AG08395 (cell line): ENCODE results near the gene DNM3.
"Not testable (repeated sequence)": the region's sequence is repeated elsewhere in the genome, so short reads cannot be mapped to it uniquely, and the experiment has no call there.

Source experiments
- DNase-seq: peaks from one replicate; pipeline ENCODE4 v3.0.0; 2012; ENCODE audit warnings: mixed read lengths, low spot score

DNM3 gene

DNA sequence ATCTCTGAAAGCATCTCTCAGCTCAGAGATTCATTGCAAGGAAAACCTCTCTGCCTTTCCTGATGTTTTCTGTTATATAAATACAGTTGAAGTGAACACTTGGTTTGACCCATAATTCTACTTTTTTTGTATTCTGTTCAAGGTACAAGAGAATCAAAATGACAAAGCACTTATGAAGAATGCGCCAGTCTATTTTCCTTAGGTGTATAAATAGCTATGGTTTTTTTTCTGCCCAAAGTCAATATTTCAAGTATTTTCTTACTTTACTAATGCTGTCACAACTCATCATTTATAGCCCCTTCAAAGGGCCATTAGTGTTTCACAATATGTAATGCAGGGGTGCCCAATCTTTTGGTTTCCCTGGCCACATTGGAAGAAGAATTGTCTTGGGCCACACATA lies 436.7 kb downstream of the DNM3 start:
- no peak for DNase-seq

DNA sequence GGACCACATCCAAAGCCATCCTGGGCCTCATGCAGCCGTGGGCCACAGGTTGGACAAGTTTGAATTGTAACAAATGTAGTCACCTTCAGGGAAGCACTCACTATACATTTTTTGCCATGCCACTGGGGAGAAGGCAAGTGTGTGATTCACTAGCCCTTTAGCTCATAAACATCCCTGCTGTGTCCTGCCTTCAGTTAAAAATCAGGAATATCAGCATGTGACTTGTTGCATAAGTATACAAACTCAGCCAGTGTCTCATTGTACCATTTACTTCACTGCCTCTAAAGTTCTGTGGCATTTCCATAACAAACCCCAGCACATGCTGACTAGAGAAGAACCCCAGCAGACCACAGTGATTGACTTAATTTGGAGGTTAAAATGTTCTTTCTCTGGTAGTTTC lies 437.2 kb downstream of the DNM3 start:
- DNase-seq, result peak; percentile 63

DNA sequence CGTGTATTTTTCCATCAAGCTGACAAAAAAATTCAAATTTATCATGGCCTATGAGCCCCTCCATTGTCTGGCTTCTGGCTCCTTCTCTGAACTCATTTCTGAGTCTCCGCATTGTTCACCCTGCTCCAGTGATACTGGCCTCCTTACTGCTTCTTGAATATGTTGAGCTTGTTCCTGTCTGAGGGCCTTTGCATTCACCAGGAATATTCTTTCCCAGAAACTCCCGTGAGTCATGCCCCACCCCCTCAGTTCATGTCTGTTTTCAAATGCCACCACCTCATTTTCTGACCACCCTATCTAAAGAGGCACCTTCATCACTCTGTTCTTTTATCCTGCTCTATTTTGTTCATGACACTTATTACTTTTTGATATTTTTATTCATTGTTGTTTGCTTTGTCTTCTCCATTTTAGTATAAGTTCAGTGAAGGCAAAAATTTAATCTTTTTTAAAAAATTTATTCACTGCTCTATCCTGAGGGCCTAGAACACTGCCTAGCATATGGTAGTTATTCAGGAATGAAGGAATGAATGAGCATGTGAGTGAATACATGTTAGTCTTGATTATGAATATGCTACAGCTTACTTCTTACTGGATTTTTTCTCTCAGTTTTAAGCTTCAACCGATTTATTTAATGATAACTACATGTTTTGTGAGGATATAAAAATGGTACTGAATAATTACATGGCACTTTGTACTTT lies 438.8 kb downstream of the DNM3 start:
- no peak for DNase-seq

DNA sequence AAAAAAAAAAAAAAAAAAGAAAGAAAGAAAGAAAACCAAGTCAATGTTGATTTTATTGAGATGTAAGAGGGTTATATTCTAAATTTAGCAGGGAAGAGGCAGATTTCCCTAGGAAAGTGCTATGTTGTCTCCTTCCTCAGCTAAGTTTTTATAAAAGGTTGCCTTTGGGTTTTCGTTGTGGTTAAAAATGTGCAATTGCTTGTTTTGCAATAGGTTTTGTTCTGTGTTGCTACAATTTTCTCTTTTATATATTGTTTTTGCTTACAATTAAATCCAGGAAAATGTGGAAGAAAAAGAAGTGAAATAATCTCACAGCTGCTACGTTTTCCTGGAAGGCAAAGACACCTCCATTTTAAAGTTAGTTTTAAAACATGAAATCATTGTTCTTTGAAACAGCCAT lies 442.5 kb downstream of the DNM3 start:
- DNase-seq, result no peak

DNA sequence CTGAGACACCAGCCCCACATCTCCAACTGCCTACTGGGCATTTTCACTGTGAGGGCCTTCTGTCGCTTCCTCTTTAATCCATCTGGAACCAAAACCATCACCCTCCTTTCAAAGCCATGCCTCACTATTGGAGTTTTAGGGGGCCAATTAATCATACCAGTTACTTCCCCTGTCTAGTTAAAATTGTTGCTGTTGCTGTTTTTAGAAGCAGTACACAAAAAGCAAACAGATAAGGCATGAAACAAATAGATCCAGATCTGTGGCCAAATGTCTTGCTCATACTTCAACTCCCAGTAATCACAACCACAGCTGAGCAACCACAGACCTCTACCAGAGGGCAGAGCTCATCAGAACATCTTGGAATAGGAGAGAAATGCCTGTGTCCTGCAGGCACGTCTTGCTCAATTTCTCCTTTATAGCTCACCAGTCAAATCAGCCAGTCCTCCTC lies 445.4 kb downstream of the DNM3 start:
- peak; percentile 88 for DNase-seq

DNA sequence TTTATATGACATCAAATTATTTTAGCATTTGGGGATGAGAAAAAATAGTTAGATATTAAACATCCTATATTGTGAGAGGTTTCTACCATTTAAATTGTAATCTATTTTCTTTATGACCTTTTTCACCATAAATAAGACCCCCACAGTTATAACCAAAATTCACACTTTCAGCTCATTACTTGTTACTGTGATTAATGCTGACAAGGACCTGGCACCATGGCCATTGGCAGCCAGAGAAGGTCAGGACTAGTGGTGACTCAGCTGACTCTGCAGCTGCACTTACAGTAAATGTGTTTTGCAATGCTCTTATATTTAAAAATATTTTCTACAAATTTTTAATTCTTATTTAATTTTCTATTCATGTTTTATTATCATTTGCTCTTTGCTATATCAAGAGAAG lies 445.9 kb downstream of the DNM3 start:
- DNase-seq, result peak; percentile 66

DNA sequence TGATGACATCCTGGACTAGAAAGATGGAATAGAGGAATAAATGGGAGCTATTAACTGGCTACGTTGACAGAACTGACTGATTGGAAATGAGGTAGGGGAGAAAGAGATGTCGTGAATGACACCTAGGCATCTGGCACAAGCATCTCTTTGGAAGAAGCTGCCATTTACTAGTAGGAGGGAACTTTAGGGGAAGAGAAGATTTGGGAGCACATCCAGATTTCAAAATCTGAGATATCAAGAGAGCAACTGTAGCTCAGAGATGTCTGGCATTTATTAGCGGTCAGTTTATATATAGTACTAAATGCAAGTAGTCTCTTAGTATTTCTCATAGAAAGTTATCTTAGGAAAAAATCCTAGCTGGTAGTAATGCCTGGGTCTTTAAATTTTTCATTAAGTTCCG lies 447.3 kb downstream of the DNM3 start:
- DNase-seq, result no peak

DNA sequence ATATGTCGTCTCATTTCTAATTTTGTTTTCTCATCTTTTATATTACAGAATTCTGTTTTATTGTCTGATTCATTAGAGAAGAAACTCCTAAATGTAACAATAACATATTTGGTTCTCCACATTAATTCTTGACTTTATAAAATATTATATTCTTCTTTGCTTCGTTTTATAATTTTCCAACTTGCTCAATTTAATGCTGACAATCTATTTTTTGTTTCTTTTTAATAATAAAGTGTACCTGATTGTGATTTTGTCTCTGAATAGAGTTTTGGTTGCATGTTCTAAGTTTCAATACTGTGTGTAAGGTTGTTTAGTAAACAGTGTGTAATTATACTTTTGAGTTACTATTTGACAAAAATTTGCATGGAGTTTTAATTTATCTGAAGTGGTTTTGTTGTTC lies 448.1 kb downstream of the DNM3 start:
- DNase-seq, result no peak

DNA sequence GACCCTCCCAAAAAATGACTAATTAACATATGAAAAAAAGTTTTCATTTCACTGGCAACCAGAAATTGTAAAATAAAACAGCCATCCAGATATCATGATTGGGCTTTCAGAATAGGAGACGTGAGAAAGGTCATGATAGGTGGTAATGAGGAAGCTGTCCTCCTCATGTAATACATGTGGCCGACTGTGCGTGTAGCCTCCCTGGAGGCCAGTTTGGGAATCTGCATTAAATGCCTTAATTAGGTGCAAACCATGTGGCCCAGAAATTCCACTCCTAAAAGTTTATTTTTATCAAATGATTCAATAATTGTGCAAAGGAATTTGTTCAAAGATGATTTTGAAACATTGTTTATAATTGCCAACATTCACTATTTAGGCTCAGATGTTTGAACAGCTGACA lies 451.5 kb downstream of the DNM3 start:
- DNase-seq, result peak; percentile 2

DNA sequence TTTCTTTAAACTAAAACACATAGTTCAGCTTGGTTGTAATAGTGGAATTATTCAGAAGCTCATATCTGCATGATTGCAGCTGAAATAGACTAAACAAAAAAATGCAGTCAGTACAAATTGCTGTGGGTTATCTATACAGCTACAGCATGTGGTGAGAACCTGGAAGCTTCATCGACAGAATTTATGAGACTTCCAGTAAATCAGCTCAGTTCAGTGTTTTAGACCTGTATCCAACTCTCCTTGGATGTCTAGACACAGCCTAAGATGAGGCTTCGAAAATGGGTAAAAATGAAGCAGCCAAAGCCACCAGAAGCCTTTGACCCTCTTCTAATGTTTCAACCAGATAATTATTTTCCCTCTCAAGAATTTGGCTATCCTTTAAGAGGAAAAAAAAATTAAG lies 452.1 kb downstream of the DNM3 start:
- peak; percentile 10 for DNase-seq

DNA sequence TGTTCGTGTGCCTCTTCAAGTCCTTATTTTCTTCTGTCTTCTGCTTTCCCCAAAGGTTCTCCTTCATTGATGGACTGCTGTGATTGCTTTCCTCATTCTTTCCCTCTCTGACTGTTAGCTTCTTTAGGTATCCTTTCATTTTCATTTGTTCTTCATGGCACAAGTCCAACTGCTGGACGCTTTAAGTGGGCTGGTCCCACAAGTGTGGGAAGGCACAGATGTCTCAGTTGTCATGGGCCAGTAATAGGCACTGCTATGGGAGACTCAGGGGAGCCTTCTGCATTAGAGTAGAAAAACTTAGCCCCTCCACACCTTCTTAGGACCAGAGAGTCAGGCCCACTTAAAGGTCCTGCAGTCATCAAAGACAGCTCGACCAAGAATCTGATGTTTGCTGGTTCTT lies 456.8 kb downstream of the DNM3 start:
- DNase-seq, result no peak

DNA sequence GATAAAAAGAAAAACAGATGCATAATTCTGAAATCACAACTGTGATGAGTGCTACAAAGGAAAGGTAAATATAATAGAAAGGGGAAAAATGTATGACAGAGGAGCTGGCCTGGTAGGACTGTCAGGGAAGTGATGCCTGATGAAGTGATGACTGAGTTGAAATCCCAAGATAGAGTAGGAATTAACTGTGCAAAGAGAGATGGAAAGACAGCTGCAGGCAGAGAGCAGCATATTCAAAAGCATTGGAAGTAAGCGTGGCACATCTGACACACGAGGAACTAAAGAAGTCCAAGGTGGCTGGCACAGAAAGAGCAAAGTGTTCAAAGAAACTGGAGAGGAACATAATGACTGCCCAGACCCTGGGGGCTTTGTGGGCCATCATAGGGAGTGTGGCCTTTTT lies 457.6 kb downstream of the DNM3 start:
- no peak for DNase-seq

DNA sequence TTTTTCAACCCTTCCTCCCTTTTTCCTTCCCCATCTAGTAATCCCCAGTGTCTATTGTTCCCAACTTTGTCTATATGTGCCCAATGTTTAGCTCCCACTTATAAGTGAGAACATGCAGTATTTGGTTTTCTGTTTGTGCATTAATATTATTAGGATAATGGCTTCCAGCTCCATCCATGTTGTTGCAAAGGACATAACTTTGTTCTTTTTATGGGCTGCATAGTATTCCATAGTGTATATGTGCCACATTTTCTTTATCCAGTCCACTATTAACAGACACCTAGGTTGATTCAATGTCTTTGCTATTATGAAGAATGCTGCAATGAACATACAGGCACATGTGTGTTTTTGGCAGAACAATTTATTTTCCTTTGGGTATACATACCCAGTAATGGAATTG lies 458.2 kb downstream of the DNM3 start:
- DNase-seq, result no peak

DNA sequence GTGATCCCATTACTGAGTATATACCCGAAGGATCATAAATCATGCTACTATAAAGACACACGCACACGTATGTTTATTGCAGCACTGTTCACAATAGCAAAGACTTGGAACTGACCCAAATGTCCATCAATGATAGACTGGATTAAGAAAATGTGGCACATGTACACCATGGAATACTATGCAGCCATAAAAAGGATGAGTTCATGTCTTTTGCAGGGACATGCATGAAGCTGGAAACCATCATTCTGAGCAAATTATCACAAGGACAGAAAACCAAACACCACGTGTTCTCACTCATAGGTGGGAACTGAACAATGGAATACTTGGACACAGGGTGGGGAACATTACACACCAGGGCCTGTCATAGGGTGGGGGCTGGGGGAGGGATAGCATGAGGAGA lies 466.2 kb downstream of the DNM3 start:
- DNase-seq, result not testable (repeated sequence)

DNA sequence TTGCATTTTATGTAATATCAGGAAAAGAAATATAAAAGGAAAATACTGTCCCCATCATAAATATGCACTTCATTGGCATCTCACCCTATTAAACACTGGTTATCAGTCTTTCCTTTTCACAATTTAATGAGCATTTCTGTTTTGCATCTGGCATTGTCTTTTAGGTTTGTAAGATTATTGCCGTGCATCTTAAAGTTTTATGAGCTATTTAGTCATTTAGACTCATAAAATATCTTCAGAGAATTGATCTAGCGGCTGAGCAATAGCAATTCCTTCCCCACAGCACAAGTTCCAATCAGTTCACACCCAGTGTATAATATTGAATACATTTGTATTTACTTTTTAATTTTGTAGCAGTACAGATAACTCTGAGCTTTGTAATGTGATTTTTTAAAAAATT lies 466.8 kb downstream of the DNM3 start:
- no peak for DNase-seq

DNA sequence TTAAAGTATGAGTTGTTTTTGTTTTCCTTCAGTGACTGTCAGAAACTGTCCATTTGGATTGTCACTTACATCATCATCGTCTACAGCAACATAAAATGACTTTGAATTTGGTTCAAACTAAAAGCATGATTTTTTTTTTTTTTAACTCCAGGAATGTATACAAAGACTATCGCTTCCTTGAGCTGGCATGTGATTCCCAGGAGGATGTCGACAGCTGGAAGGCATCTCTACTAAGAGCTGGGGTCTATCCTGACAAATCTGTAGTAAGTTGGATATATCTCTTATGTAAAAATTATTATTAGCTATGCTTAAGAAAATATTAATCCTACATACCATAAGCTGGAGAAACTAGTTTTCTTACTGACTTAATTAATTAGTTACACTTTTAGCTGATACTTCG lies 467.3 kb downstream of the DNM3 start:
- no peak for DNase-seq

DNA sequence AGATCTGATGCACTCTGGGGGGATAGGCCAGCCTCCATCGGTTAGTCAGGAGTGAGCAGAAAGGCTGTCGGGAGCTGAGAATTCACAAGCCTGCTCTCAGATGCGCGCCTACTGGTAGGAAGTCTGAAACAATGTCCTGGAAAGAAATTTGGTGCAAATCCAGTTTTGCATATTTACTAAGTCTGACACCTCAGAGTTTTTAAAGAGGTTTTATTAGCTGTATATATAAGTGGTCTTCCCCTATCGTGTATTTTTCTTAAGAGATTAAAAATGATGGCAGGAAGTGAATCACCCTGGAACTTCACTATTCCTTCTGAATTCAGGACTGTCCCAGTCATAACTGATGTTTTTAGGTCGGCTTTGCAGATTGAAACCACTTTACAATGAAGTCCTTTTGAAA lies 479.4 kb downstream of the DNM3 start:
- DNase-seq, result peak; percentile 39

DNA sequence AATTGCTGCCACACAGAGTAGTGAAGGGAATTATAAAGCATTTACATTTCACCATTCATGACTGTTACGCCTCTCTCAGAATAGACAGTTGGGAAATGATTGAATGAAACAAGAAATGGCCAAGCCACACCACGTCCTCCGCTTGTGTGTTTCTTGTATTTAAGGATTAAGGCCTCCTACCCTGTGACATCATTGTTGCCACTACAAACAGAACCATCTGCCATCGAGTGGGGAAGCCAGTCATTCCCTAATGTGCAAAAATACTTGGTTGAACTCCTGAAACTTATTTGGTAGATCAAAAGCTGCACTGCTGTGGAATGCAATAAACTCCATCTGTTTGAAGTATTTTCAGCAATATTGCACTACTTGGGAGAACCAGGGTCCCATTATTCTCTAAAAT lies 480.2 kb downstream of the DNM3 start:
- DNase-seq, result peak; percentile 73

DNA sequence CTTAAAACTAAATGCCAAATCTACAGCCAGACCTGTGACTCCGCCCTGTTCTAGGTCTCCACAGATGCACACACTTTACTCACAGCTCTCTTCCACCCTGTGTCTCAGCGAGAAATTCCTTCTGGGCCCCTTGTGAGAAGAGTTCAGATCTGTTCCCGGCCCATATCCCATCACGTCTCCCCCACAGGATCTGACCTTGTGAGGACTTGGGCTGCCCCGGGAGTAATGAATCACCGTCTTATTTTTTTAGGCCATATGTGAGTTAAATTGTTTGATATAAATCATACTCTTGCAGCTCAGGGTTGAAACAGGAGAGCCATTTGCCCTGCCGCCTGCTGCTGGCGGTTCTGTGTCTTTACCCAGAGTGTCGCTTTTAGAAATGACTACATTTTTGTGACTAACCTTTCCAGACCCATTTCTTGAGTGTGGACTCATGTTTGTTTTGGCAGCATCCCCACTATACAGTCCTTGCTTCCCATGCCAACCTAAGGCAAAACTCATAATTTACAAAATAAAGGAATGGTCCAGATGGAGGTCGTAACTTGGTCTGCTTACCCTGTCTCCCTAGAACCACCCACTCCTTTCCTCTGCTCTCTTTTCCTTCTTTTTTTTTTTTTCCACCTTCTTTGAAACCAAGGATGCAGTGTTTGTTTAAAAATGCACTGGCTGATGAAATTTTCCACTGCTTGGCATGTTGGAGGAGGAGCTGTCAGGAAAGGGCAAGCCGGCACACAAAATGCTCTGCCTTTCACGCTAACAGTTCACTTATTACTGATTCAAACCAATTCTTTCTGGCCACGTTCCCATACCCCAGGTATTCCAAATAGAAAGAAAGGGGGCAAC lies 481.1 kb downstream of the DNM3 start:
- DNase-seq, result peak; percentile 68

DNA sequence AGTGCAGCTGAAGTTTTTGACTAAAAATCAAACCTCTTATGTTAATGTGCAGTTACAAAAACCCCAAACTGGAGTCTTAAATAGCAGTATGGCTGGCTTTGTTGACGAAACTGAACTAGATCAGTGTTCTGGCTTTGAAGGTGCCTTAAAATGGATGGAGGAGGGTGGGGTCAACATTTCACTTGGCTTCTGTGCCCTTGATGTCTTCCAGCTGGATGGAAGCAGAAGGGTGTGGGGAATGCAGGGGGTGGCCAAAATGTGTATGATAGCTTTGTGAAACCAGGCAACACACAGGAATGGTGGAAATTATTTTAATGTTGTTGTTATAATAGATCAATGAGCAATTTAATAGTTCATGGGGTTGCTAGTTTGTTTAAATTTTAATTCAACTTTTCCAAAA lies 482.4 kb downstream of the DNM3 start:
- DNase-seq, result no peak

DNA sequence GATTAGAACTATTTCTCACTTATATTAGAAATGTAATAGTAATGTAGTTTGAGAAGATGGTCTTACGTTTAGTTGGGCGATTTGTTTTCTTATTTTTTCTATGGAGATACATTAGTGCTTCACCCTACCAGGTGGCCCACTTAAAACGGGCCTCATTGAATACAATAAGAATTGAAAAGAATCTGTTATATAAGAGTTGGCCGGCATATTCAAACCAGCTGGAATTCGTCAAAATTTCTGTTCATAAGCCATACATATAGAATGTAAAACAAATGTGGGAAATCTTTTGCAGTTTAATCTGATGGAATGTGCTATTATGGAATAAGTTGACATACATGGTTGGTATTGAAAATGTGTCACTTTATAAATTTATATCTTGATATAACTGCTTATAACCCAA lies 482.8 kb downstream of the DNM3 start:
- no peak for DNase-seq

DNA sequence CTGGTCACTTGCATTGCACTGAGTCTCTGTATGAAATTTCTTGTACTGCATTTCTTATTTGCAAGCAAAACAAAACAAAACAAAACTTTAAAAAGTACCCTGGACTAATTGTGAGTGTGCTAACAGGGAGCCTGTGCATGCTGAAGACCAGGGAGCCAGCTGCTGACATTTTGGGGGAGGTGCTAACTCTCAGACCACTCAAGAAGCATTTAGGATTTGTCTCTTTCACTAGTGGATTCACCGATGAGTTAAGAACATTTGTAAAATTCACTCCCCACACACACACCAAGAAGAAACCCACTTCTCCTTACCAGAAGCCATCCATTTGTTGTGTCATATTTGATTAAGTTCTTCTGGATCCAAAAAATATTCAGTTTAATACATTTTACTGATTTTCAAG lies 483.5 kb downstream of the DNM3 start:
- DNase-seq, result no peak

DNA sequence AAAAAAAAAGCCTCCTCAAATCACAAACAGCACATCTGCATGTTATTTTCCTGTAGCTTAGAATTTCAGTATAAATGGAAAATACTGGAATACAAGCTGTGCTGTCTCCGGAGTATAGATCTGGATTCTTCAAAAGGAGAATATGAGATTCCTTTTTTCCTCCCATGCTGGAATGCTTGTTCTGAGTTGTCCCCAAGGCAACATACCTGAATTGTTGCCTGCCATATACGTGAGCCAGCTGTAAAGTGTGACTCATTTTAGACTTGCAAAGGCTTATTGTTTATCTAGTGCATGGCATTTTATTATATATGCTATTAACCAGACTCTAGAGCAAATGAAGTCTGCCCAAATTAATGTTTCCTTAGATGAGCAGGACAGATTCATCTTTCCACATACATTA lies 484.2 kb downstream of the DNM3 start:
- peak; percentile 15 for DNase-seq

DNA sequence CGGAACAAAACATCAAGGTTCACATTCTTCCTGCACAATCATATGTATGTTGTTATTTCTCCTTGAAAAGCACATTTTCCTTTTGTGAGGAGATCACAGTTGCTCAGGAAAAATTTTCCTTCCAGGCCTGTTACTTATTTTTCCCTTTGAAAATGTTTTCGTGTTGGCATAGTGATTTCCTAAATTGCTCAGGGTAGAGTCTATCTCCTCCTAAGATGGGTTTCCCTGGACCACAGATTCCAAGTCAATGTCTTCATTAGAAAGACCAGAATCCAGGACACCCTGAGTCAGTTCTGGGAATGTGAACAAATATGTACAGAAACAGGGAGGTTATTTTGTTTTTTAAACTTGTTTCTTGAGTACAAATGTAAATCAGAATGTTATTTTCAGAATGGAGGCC lies 484.8 kb downstream of the DNM3 start:
- peak; percentile 54 for DNase-seq
